ENCODE data around the gene TNIP2.

DNA sequence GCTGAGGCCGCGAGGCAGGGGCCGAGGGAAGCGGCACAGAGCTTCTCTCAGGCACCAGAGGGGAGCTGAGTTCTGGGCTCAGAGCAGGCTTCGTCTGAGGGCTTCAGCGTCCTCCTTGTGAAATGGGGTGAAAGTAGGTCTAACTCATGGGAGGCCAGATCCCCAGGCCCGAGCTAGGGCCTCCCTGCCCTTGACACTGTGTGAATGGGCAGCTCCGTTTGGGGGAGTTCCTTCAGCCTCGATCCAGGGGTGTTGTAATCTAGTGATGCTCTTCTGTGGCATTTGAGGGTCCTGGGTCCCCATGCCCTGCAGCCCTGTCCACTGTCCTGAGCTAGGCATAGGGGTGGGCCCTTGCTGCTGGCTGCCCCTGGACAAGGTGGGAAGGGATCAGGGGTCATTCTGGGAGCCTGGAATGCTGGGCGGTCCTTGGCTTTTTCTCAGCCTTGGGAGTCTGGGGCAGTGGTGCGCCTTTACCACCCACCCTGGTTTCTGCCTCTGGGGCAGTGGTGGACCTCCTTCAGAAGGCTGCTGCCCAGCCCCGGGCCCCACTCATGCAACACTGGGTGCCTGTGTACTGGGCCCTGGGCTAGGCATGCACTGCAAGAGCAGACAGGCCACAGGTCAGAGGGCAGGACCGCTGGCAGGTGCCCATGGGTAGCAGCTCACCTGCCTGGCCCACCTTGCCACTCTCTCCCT, 40.9 kb upstream of the TNIP2 start:
- TF ChIP-seq YY1 (IDR thresholded peaks at IDR 0.05; ENCODE audit: insufficient read depth, insufficient read length) (no peak), SUZ12 (IDR thresholded peaks at IDR 0.05; ENCODE audit: extremely low read depth, insufficient read depth, insufficient read length) (no peak), ZNF274 (IDR thresholded peaks at IDR 0.05; ENCODE audit: low read depth, low read length) (no peak)

All from NT2/D1 (cell line).